HG03039 (cell line): ENCODE measurements around the gene TAS2R31.

Experiments
- ATAC-seq: cut with Tn5 transposase; IDR thresholded peaks from one replicate; pipeline ENCODE4 v1.9.1; 2021; ENCODE audit warnings: mild to moderate bottlenecking, moderate library complexity; ENCODE audit not compliant: unreplicated experiment

TAS2R31 gene

GRCh38 chr12:11007608-11008007, 23.6 kb downstream of the TAS2R31 start:
- no peak for ATAC-seq

GRCh38 chr12:10998204-10998603, 33.0 kb downstream of the TAS2R31 start, which contains the start of gene TAS2R20:
TSS of gene TAS2R20 (minus strand) at chr12:10998304. CDS start at chr12:10997875, 429 bp downstream.
- no peak for ATAC-seq

GRCh38 chr12:10994307-10994706, 36.9 kb downstream of the TAS2R31 start:
- ATAC-seq, result no peak

- no peak for ATAC-seq
These were observed 42.1 kb downstream of the TAS2R31 start for GRCh38 chr12:10989107-10989506.

GRCh38 chr12:10986812-10987211, 44.4 kb downstream of the TAS2R31 start, which contains the start of gene TAS2R50:
TSS of gene TAS2R50 (minus strand) at chr12:10986912. CDS start at chr12:10986860, 52 bp downstream.
- ATAC-seq, result no peak

- no peak for ATAC-seq
These were observed 49.0 kb downstream of the TAS2R31 start for GRCh38 chr12:10982244-10982643.
